ENCODE data around the gene USP12.

Gene USP12

DNA sequence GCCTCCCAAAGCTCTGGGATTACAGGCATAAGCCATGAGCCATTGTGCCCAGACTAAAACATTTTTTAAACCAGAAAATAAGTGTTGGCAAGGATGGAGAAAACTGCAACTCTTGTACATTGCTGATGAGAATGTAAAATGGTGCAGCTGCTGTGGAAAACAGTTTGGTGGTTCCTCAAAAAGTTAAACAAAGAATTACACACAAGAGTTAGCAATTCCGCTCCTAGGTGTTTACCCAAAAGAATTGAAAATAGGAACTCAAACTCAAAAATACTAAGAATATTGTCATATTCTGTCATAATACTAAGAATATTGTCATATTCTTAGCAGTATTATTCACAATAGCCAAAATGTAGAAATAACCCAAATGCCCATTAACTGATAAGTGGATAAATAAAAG, 39.7 kb upstream of the USP12 start:
- H3K27ac ChIP-seq: no peak overlapping the region
- TF ChIP-seq CTCF (conservative IDR thresholded peaks at IDR 0.05; ENCODE audit: low read depth, low read length): no peak
- no peaks in the 10 kb centered on the region for H3K4me1 ChIP-seq (ENCODE audit: low read depth, poor library complexity, severe bottlenecking)
- no peak overlapping the region for H2AFZ ChIP-seq (ENCODE audit: low read depth)
- no peak overlapping the region for H3K4me3 ChIP-seq (IDR thresholded peaks at IDR 0.05; ENCODE audit: insufficient read depth, low read depth, low read length)
- H3K36me3 ChIP-seq (ENCODE audit: insufficient read depth): no peaks in the 10 kb centered on the region
- H3K27me3 ChIP-seq (ENCODE audit: insufficient read depth, low read depth): no peaks in the 10 kb centered on the region
- H3K4me2 ChIP-seq: no peak overlapping the region
- no peaks in the 10 kb centered on the region for H3K79me2 ChIP-seq (ENCODE audit: insufficient read depth, low read depth)
- H3K9ac ChIP-seq: no peak overlapping the region
- H4K20me1 ChIP-seq (ENCODE audit: insufficient read depth): no peaks in the 10 kb centered on the region

GRCh38 chr13:27208514-27208913, 36.9 kb upstream of the USP12 start:
- Histone ChIP-seq H3K27me3 (ENCODE audit: insufficient read depth, low read depth) (no peaks in the 10 kb centered on the region), H3K4me3 (IDR thresholded peaks at IDR 0.05; ENCODE audit: insufficient read depth, low read depth, low read length) (no peak overlapping the region), H4K20me1 (ENCODE audit: insufficient read depth) (no peaks in the 10 kb centered on the region), H2AFZ (ENCODE audit: low read depth) (no peak overlapping the region), H3K27ac (no peak overlapping the region), H3K79me2 (ENCODE audit: insufficient read depth, low read depth) (no peaks in the 10 kb centered on the region), H3K4me2 (no peak overlapping the region), H3K9ac (no peak overlapping the region), H3K4me1 (ENCODE audit: low read depth, poor library complexity, severe bottlenecking) (no peaks in the 10 kb centered on the region), H3K36me3 (ENCODE audit: insufficient read depth) (no peaks in the 10 kb centered on the region)
- no peak for TF ChIP-seq CTCF (conservative IDR thresholded peaks at IDR 0.05; ENCODE audit: low read depth, low read length)

- TF ChIP-seq CTCF (conservative IDR thresholded peaks at IDR 0.05; ENCODE audit: low read depth, low read length): no peak
- H3K4me2 ChIP-seq: no peak overlapping the region
These were observed 32.2 kb upstream of the USP12 start for GRCh38 chr13:27203854-27204253.

GRCh38 chr13:27203186-27203585, 31.6 kb upstream of the USP12 start:
- no peak overlapping the region for H2AFZ ChIP-seq (ENCODE audit: low read depth)
- H3K27me3 ChIP-seq (ENCODE audit: insufficient read depth, low read depth): no peaks in the 10 kb centered on the region
- H3K27ac ChIP-seq: no peak overlapping the region
- H4K20me1 ChIP-seq (ENCODE audit: insufficient read depth): no peaks in the 10 kb centered on the region
- H3K36me3 ChIP-seq (ENCODE audit: insufficient read depth): no peaks in the 10 kb centered on the region
- no peak overlapping the region for H3K4me2 ChIP-seq
- H3K79me2 ChIP-seq (ENCODE audit: insufficient read depth, low read depth): no peaks in the 10 kb centered on the region
- no peak overlapping the region for H3K4me3 ChIP-seq (IDR thresholded peaks at IDR 0.05; ENCODE audit: insufficient read depth, low read depth, low read length)
- TF ChIP-seq CTCF (conservative IDR thresholded peaks at IDR 0.05; ENCODE audit: low read depth, low read length): no peak
- no peaks in the 10 kb centered on the region for H3K4me1 ChIP-seq (ENCODE audit: low read depth, poor library complexity, severe bottlenecking)
- no peak overlapping the region for H3K9ac ChIP-seq

More at GRCh38 chr13:27203854-27204253, 32.2 kb upstream of the USP12 start:
- Histone ChIP-seq H3K79me2 (ENCODE audit: insufficient read depth, low read depth) (no peaks in the 10 kb centered on the region), H3K27ac (no peak overlapping the region), H3K9ac (no peak overlapping the region), H3K27me3 (ENCODE audit: insufficient read depth, low read depth) (no peaks in the 10 kb centered on the region), H3K4me3 (IDR thresholded peaks at IDR 0.05; ENCODE audit: insufficient read depth, low read depth, low read length) (no peak overlapping the region), H3K36me3 (ENCODE audit: insufficient read depth) (no peaks in the 10 kb centered on the region), H2AFZ (ENCODE audit: low read depth) (no peak overlapping the region), H3K4me1 (ENCODE audit: low read depth, poor library complexity, severe bottlenecking) (no peaks in the 10 kb centered on the region), H4K20me1 (ENCODE audit: insufficient read depth) (no peaks in the 10 kb centered on the region)
